WI38 (cell line): ENCODE data around the gene DDHD1.

Source experiments
- H3K4me3 ChIP-seq: 2 replicates; pipeline ENCODE4 v1.5.1; 2011; ENCODE audit warnings: low read depth, mild to moderate bottlenecking, control low read depth, low read length
- TF ChIP-seq, protein P1 (sequence below): IDR thresholded peaks from 2 replicates; pipeline ENCODE4 v1.5.1; 2012; ENCODE audit warnings: low read depth, mild to moderate bottlenecking, control low read depth, low read length

The DDHD1 gene

DNA sequence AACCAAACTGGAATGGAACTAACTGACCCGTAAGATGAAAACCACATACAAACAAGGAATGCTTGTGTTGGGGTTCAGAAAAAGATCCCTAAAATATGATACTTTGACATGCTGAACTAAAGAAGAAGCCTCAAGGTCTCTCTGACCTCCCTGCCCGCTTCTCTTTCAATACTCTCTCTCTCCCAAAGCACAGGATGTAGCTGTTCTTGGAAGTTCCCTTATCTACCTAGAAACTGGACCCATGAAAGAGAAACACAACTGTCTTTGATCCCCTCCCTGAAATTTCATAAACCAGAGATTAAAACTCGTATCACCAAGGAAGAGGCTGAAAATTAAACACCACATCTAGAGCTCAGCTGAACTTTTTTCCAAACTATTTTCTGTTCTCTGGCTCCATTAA, 125.6 kb downstream of the DDHD1 start:
- TF ChIP-seq, protein P1, sequence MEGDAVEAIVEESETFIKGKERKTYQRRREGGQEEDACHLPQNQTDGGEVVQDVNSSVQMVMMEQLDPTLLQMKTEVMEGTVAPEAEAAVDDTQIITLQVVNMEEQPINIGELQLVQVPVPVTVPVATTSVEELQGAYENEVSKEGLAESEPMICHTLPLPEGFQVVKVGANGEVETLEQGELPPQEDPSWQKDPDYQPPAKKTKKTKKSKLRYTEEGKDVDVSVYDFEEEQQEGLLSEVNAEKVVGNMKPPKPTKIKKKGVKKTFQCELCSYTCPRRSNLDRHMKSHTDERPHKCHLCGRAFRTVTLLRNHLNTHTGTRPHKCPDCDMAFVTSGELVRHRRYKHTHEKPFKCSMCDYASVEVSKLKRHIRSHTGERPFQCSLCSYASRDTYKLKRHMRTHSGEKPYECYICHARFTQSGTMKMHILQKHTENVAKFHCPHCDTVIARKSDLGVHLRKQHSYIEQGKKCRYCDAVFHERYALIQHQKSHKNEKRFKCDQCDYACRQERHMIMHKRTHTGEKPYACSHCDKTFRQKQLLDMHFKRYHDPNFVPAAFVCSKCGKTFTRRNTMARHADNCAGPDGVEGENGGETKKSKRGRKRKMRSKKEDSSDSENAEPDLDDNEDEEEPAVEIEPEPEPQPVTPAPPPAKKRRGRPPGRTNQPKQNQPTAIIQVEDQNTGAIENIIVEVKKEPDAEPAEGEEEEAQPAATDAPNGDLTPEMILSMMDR: no peak

DNA sequence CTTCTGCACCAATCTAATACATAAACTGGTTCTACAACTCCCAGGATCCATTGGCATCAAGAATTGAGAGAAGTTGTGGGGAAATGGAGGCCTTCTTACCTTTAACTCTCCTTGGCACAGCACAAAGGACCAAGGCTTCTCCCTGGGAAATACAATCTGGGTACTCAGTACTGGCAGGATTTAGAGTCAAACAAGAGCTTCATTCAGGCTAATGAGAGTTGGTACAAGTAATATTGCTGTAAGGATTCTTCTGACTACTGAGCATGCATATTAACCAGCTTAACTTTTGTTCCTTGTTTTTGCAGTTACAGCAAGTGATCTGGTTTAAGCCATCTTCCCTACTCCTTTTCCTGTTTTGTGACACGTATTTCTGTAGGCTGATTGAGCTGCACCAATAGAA, 126.1 kb downstream of the DDHD1 start:
- TF ChIP-seq, protein P1: no peak
- no peak overlapping the region for H3K4me3 ChIP-seq

More for the DNA sequence above, 125.6 kb downstream of the DDHD1 start:
- no peak overlapping the region for H3K4me3 ChIP-seq

DNA sequence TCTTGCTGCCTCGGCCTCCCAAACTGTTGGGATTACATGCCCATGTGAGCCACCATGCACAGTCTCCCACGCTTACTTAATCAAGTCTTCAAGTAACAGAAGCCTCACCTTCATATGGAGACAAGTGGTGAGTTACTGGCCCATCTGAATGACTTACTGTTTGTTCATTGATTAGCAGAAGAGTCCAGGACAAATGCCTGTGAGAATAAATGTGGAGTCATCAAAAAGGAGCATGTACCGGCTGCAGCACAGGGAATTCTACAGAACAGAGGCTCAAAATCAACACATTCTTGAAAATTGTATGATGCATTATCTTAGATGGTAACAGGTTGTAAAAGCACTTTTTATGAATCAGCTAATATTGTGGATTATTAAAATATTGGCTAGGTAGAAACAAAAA, 129.8 kb downstream of the DDHD1 start:
- TF ChIP-seq, protein P1: no peak
- no peak overlapping the region for H3K4me3 ChIP-seq

DNA sequence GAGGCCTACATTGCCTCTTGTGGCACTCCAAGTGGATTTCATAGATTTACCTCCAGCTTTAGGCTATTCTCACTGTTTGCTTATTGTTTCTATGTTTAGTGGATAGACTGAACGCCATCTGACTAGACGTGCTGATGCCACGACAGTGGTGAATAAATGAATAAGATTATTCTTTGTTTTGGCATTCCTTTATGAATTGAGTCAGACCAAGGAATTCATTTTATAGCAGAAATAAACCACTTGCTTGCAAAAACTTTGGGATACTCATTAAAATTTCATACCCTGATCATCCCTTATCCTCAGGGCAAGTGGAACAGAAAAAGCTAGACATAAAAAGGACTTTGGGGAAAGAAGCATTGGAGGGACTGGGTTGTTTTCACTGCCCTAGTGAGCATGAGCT, 130.5 kb downstream of the DDHD1 start:
- TF ChIP-seq, protein P1: no peak
- H3K4me3 ChIP-seq: no peak overlapping the region

DNA sequence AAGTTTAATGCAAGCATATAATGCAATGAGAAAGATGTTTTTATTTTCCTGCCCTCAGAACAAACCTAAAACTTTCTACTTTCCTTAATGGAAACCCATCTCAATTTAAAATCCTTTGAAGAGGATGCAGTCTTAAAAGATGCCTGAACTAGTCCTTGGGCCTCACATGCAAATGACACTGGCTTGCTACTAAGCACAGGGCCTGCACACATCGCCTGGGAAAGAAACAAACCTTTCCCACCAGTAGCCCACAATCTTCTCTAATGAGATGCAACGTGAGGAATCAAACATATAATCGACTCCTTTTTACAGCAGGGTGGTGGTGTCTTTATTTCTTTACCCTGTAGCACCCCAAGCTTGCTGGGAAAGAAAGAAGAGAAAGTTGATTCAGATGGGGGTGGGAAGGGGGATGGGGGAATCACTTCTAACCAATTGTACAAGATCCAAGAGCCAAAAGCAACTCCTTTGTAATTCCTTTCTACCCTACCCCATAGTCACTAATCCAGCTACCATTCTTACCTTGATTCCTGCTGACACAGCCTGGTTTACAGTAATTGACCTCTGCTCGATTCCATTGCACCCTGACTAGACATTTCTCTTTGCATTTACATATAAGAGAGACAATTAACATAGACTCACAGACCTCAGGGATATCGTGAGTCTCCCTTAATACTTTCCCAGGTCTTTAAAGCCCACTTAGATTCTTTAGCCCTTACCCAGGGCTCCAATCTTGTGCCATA, 132.8 kb downstream of the DDHD1 start:
- TF ChIP-seq, protein P1: no peak
- no peak overlapping the region for H3K4me3 ChIP-seq

DNA sequence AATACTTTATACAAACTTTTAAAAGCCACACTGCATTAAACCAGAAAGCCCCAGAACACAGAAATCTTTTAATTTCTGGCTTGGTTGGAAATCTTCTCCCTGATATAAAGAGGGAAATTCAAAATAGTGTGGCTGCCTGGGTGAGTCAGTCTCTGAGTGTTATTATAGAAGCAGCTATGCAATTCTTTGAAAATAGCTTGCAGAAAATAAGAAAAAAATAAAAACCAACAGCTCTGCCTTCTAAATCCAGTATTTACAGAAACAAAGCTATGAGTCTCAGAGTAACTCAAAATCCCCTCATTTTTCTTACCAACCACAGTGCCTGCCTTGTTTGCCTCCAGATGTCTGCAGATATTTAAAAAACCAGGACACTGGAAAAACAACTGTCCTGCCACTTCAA, 133.7 kb downstream of the DDHD1 start:
- TF ChIP-seq, protein P1: no peak
- H3K4me3 ChIP-seq: no peak overlapping the region

DNA sequence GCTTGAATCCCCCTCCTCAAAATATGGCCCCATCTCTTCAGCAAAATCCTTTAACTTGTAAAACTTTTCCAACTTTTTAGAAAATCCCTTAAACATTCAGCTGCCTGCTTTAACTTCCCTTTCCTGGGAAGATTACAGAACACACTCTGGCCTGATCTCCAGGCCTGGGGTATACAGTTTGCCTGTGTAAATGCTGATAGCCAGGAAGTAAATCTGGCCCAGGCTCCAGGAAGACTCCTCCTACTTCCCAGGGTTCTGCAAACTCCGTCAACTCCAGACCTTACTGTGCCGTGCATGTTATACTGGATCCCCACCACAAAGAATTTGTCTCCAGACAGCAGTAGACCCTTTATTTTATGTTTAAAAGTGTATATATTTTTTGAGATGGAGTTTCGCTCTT, 135.3 kb downstream of the DDHD1 start:
- no peak overlapping the region for H3K4me3 ChIP-seq
- TF ChIP-seq, protein P1: no peak
